ENCODE results near the gene AUTS2. TPM values are rescaled to one million over a fixed set of nuclear protein-coding genes. Genes with fewer than 3 reads are reported as not detected.

AUTS2 gene
- total RNA-seq, 1 donor from 2014 or later = 20.4 TPM

GRCh38 chr7:70392877-70393435, 794.7 kb downstream of the AUTS2 start:
- ATAC-seq = no peak

GRCh38 chr7:70393956-70394355, 795.7 kb downstream of the AUTS2 start:
- ATAC-seq = no peak

- no peak for ATAC-seq
Measured at GRCh38 chr7:70400829-70401380, 802.6 kb downstream of the AUTS2 start.

GRCh38 chr7:70402069-70402468, 803.8 kb downstream of the AUTS2 start:
- ATAC-seq = no peak

- no peak for ATAC-seq
Measured at GRCh38 chr7:70405241-70405640, 807.0 kb downstream of the AUTS2 start.

- ATAC-seq = no peak
Measured at GRCh38 chr7:70406186-70406949, 808.1 kb downstream of the AUTS2 start.

- ATAC-seq = no peak
Measured at GRCh38 chr7:70406950-70407209, 808.6 kb downstream of the AUTS2 start.

GRCh38 chr7:70408477-70408876, 810.2 kb downstream of the AUTS2 start:
- no peak for ATAC-seq

GRCh38 chr7:70408891-70409290, 810.6 kb downstream of the AUTS2 start:
- ATAC-seq = no peak

GRCh38 chr7:70410134-70410750, 812.0 kb downstream of the AUTS2 start:
- no peak for ATAC-seq

GRCh38 chr7:70414368-70414767, 816.1 kb downstream of the AUTS2 start:
- no peak for ATAC-seq

- ATAC-seq = no peak
Measured at GRCh38 chr7:70415179-70415972, 817.1 kb downstream of the AUTS2 start.

- no peak for ATAC-seq
Measured at GRCh38 chr7:70416347-70416985, 818.2 kb downstream of the AUTS2 start.

- ATAC-seq = no peak
Measured at GRCh38 chr7:70416986-70417655, 818.8 kb downstream of the AUTS2 start.

GRCh38 chr7:70419526-70420380, 821.5 kb downstream of the AUTS2 start:
- no peak for ATAC-seq

- ATAC-seq = no peak
Measured at GRCh38 chr7:70420381-70420662, 822.0 kb downstream of the AUTS2 start.

GRCh38 chr7:70421319-70421718, 823.0 kb downstream of the AUTS2 start:
- ATAC-seq = no peak

GRCh38 chr7:70426249-70426880, 828.1 kb downstream of the AUTS2 start:
- ATAC-seq = no peak

GRCh38 chr7:70432567-70433001, 834.3 kb downstream of the AUTS2 start:
- no peak for ATAC-seq

GRCh38 chr7:70434376-70434775, 836.1 kb downstream of the AUTS2 start:
- ATAC-seq = no peak

GRCh38 chr7:70434821-70435220, 836.5 kb downstream of the AUTS2 start:
- ATAC-seq = no peak

Measured in esophagus mucosa (tissue), 1 donor.